HG02884 (cell line): Measurements from ENCODE around the gene SMIM8.

ENCODE experiments used
- ATAC-seq: cut with Tn5 transposase; IDR thresholded peaks from one replicate; pipeline ENCODE4 v1.9.1; 2021; ENCODE audit warnings: mild to moderate bottlenecking, moderate library complexity; ENCODE audit not compliant: unreplicated experiment

Gene SMIM8

DNA sequence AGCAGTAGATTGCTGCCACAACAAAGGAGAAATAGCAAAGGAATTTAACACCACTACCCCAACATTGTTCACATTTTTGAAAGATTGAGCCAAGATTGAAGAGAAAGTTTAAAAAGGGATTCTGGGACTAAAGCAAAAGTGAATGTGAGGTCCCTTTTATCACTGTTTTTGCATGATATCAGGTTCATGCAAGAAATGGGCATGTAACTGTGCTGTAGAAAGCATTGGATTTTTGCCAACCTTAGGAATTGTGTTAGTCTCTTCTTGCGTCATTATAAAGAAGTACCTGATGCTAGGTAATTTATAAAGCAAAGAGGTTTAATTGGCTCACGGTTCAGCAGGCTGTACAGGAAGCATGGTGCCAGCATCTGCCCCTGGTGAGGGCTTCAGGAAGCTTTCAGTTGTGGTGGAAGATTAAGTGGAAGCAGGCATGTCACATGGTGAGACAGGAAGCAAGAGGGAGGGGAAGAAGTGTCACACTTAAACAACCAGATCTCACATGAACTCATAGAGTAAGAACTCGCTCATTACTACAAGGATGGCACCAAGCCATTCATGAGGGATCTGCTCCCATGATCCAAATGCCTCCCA, 11.3 kb downstream of the SMIM8 start:
- no peak for ATAC-seq

DNA sequence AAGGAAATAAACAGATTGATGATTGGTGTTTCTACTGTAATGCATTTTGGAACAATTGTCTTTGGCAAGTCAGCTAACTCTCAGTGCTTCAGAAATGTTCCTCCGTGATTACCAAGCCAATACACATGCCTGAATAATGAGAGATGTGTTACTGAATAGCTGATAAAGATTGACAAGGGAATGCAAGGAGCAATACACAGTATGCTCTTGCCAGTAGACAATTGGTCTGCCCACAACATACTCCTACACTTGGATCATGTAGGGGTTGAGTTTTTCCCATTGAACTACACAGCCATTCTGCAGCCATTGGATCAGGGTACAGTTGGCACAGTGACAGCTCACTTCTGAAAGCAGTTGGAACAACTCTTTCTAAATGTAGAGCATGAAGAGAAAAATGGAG, 12.3 kb downstream of the SMIM8 start:
- ATAC-seq = no peak

- no peak for ATAC-seq
Observed at GRCh38 chr6:87336367-87336766, 14.0 kb downstream of the SMIM8 start.

GRCh38 chr6:87340230-87340629, 17.8 kb downstream of the SMIM8 start:
- ATAC-seq = no peak

DNA sequence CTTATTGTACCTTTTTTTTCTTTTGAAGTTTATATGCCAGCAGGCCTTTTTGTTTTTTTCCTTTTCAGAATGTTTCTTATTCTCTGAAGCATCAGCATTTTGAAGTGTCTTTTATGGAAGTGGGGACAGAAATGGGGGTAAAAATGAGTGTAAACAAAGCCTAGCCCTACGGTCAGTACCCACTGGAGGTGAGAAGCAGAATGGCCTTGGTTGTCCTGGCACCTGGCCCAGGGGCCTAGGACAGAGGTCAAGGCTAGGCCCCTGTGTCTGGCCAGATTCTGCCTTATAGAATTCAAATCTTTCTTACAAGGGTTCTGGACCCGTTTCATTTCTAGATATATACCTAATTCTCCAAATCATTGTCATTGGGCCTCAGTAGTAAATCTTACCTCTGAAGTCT, 18.8 kb downstream of the SMIM8 start:
- no peak for ATAC-seq

DNA sequence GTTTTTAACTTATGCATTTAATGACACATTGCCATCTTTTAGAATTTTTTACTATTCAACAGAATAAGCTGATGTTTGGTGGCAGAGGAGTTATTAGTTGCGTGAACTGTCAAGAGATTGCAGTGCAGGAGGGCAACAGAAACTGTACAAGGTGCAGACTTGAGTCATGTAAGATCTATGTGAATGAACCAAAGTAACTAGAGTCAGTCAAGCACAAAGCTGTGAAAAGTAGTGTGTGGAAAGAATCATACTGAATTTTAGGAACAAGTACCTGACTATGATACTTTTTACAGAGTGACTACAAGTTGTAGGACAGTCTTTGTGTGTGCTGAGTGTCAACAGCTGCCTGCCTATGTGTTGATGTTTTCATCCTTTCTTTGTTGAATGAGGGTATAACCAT, 19.5 kb downstream of the SMIM8 start:
- peak; percentile 81 for ATAC-seq

- no peak for ATAC-seq
Observed at GRCh38 chr6:87342829-87343228, 20.4 kb downstream of the SMIM8 start.

GRCh38 chr6:87344731-87345130, 22.3 kb downstream of the SMIM8 start, which contains the start of gene C6orf163:
Gene C6orf163 (plus strand): TSS chr6:87344813. CDS start chr6:87345100, 287 bp downstream.
- ATAC-seq = no peak

DNA sequence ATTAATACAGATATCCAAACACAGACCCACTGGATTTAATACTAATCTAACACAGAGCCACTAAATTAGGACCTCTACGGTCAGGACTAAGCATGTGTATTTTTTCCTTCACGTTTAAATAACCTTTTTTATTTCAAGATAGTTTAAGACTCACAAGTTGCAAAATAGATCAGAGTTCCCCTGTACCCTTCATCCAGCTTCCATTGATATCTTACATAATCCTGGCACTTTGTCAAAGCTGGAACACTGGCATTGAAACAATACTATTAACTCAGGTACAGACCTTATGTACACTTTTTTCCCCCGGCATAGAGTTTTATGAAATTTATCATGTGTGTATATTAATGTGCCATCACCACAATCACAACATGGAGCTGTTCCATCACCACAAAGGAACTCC, 24.3 kb downstream of the SMIM8 start:
- ATAC-seq = no peak

- no peak for ATAC-seq
Observed at GRCh38 chr6:87349896-87350295, 27.5 kb downstream of the SMIM8 start.

- no peak for ATAC-seq
Observed at GRCh38 chr6:87350516-87350915, 28.1 kb downstream of the SMIM8 start.

DNA sequence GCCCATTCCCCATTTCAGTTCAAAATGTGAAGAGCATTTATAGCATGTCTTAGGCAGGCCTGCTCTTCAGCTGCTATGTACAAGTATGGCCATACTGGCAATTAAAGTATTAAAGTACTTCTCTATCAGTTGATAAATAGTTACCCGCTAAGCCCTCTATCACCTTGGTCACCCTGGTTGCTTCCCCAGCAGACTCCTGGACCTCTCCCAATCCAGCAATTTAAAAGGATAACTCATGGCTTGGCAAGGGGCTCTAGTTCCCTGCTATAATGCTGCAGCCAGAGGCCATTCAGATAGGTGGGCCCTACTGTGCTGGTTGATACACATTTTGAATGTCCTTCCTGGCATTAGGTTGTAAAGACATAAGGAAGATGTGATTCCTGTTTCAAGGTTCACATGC, 29.2 kb downstream of the SMIM8 start:
- no peak for ATAC-seq

GRCh38 chr6:87356181-87356580, 33.8 kb downstream of the SMIM8 start:
- ATAC-seq = no peak

DNA sequence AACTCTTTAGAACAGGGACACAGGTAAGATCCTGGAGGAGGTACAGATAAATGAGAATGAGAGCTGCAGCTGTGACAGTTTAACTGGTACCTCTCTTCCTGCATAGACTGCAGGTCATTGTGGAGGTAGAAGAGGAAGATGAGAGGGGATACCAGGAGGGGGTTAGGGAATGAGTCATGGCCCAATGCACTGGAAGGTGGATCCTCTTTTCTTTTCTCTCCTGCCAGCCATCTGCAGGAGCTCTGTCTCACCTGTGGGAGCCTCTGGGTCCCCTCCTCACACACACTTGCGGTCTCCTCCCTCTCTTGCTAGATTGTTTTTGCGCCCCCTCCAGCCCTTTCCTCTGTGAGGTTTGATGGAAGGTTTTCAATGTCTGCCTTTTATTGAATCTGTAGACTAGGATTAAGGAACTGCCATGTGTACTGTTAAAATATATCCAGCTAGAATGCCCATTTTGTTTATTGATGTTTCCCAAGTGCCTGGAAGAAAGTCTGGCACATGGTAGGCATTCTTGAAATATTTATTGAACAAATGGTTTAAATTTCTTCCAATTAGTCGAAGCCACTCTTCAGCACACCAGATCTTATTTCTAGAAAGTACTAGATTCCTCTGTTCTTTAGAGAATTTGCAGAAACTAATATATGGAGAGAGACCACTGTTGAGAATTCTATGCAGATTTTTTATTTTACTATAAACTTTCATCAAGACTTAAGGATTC, 35.2 kb downstream of the SMIM8 start:
- no peak for ATAC-seq

DNA sequence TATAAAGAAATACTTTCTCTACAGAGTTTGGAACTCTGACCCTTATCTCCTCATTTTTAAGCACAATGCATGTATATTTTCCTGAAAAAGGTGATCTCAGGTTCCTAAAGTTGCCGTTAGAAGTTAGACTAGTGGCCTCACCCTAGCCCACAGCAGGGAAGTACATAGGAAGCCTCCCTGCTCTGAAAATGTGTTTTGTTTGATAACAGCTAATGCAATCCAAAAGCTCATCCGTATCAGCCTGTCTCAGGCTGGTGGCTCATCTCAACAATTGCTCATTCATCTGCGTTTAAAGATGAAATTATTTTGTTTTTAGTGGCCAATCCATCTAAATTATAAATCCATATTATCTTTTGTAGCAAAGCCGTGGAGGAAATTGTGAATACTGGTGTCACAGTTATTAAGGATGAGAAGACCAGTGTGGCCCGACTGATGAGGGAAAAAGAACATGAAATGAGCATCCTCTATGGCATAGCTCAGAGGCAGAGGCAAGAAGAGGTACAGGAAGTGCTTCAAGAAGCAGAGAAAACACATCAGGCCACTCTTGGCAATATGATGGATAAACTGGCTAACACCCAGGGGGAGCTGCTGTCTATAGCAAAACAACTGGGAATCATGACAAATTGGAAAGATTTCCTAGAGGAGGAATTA, 42.3 kb downstream of the SMIM8 start:
- no peak for ATAC-seq

DNA sequence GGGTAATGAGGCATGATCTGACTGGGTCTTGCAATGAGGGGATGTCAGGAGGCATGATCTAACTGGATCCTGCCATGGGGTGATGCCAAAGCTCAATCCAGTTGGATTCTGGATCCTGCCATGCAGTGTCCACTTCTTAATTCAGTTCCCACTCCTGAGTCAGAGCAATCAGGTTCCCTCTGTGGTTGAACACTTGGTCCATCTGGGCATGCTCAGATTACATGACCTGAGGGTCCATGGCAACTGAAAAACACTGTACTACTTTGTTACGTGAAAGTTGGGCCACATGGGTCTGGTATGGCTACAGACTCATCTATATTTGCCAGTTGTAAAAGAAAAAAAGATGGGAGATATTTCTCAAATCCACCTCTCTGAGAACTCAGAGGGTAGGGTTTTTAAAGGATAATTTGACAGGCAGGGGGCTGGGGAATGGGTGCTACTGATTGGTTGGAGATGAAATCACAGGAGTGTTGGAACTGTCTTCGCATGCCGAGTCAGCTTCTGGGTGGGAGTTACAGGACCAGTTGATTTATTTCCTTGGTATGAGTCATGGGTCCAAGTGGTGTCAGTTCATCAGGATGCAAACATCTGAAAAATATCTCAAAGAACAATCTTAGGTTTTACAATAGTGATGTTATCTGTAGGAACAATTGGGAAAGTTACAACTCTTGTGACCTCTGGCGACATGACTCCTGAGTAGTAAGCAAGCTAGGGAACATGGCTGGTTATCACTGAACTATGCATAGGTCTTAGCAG, 43.9 kb downstream of the SMIM8 start:
- no peak for ATAC-seq

DNA sequence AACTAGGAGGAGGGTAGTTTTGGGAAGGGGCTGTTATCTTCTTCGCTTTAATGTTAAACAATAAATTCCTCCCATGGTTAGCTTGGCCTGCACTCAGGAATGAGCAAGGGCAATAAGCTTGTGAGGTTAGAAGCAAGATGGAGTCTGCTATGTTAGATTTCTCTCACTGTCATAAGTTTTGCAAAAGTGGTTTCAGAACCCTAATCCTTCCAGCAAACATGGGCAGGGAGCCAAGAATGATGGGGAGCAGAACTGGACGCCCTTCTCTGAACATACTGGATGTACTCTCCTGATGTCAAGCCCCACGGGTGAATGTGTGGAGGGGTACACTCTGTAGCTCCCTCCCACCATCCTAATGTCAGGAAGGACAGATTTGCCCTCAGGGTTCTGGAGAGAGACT, 44.5 kb downstream of the SMIM8 start:
- no peak for ATAC-seq

DNA sequence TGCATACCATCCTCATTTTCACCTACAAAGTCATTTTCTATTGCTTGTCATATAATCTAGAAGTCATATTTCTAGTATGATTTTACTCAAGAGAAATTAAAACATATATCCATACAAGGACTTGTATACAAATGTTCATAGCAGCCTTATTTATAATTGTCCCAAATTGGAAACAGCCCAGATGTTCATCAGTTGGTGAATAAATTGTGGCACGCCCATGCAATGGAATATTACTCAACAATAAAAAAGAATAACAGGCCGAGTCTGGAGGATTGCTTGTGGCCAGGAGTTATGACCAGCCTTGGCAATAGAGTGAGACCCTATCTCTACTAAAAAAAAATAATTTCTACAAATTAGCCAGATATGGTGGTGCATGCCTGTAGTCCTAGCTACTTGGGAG, 51.0 kb downstream of the SMIM8 start:
- no peak for ATAC-seq

DNA sequence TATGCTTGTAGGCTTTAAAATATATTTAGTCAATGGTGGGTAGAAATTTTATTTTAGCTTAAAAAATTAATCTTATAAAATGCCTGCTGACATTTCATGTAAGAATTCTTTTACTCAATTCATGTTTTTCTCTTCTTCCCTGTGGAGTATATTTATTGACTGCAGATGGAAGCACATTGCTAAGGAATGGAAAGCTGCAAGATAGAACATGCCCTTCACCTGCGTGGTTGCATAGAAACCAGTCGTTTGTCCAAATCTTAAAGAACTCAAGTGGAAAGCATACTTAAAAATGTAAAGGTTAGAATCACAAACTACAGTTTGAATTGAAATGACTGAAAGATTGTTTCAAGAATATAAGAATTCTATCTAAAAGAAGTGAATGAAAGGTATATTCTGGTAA, 52.9 kb downstream of the SMIM8 start:
- ATAC-seq = no peak

DNA sequence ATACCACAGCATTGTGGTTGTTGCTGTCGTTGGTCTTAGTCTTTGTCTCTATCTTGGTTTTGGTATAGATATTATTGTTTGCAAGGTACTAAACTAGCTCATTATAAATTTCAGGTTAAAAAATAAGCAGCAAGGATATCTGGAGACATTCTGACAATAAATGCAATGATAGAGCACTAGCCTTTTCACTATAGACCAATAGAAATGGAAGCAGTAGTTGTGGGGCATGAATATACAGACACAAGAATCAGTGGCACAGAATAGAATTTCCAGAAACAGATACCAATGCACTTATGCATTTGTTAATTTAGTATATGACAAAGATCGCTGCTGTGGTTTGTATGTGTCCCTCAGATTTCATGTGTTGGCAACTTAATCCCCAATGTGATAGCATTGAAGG, 54.3 kb downstream of the SMIM8 start:
- no peak for ATAC-seq

- no peak for ATAC-seq
Observed at GRCh38 chr6:87378947-87379346, 56.6 kb downstream of the SMIM8 start.

DNA sequence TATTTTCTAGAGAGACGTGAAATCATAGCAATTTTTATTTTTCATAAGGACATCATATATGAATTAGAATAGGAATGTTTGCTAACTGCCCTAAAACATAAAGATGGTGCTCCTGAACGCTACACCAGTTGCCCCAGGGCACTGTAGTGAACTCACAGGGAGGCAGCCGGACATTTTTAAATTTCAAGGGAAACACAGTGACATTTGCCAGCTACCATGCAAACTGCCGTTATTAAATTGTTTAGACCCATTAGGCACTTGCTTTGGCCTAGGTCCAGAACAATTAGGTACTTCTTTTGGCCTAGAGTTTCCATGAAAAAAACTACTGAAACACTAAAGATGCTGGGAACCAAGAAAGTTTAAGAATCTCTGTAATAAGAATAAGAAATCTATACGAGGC, 60.5 kb downstream of the SMIM8 start:
- no peak for ATAC-seq
